HuH-7.5 (cell line): ENCODE measurements around the gene FOXK1.

Source experiments
- DNase-seq: peaks from one replicate; pipeline ENCODE4 v3.0.0; 2011; ENCODE audit warnings: low spot score

Gene FOXK1

GRCh38 chr7:4765776-4766490, 83.8 kb downstream of the FOXK1 start:
- DNase-seq: no peak

GRCh38 chr7:4766666-4767519, 84.8 kb downstream of the FOXK1 start:
- DNase-seq: no peak

DNA sequence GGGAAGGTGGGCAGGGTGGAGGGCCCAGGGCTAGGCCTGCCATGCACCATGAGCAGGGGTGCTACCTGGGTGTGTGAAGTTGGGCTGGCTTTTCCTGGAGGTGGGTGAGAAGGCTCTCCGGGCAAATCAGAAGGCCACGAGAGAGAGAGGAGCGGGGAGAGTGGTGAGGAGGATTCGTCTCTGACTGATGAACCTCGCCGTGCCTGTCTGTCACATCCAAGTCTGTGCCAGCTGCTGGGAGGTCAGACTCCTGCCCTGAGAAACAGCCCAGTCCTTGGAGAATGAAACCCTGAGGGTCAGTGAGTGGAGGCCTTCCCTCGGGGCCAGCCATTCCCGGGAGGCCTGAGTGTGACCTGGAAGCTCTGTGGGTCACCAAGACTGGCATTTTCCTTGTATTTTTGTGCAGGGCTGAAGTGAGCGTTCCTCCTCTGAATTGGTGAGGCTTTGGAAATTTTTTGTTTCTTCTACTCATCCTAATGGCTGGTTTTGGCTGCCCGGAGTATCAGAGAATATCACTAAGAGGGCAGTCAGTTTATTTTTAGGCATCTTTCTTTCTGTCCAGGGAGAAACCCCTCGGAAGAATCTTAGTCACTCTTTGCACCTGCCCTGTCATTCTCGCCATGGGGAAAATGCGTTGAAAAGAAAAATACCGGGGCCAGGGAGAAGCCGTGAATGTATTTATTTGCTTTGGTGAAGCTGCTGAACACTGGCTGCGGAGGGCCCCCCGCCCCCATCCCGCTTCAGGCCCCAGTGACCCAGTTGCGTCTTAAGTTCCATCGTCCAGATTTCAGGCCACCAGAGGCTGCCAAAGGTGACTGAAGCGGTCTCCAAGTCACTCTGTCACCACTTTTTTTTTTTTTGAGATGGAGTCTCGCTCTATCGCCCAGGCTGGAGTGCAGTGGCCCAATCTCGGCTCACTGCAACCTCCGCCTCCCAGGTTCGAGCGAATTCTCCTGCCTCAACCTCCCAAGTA, 86.8 kb downstream of the FOXK1 start:
- no peak for DNase-seq

- DNase-seq: no peak
Measured at GRCh38 chr7:4769761-4770160, 87.7 kb downstream of the FOXK1 start.

DNA sequence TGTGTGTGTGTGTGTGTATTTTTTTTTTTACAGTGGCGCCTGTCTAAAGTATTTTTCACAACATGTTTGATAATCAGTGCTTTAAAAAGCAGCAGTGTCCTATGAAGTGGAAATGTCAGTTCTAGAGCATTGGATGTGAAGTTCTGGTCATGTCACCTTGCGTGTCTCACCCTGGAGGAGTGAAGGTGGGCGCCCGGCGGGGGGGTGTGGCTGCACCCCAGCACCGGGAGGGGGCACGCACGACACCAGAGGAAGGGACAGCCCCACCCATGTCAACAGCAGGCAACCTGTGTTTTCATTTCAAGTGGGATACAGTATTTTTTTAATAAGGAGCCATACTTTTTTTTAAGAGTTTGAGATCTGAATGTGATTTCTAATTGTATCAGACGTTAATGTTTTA, 88.8 kb downstream of the FOXK1 start:
- no peak for DNase-seq

- no peak for DNase-seq
Measured at GRCh38 chr7:4771737-4772136, 89.6 kb downstream of the FOXK1 start.

GRCh38 chr7:4772306-4772705, 90.2 kb downstream of the FOXK1 start:
- no peak for DNase-seq

- no peak for DNase-seq
Measured at GRCh38 chr7:4774007-4774406, 91.9 kb downstream of the FOXK1 start.

- DNase-seq: peak; percentile 73
Measured at GRCh38 chr7:4774658-4775249, 92.7 kb downstream of the FOXK1 start.

- peak; percentile 100 for DNase-seq
Measured at GRCh38 chr7:4775250-4775847, 93.3 kb downstream of the FOXK1 start, which contains the start of gene AP5Z1. TSS of gene AP5Z1 (plus strand) at chr7:4775623. CDS start at chr7:4775716, 93 bp downstream.

GRCh38 chr7:4775848-4776623, 93.9 kb downstream of the FOXK1 start:
- no peak for DNase-seq

DNA sequence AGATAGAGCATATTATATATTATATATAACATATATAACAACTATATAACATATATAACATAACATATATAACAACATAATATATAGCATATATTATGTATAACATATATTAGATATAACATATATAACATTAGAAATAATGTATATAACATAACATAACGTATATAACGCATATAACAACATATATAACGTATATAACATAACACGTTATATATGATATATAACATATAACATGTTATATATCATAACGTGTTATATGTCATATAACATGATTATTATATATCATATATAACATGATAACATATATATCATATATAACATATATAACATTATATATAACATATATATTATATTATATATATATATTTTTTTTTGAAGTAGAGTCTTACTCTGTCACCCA, 97.0 kb downstream of the FOXK1 start:
- no peak for DNase-seq

GRCh38 chr7:4781366-4782069, 99.4 kb downstream of the FOXK1 start:
- DNase-seq: no peak

GRCh38 chr7:4782333-4783291, 100.5 kb downstream of the FOXK1 start:
- DNase-seq: no peak

DNA sequence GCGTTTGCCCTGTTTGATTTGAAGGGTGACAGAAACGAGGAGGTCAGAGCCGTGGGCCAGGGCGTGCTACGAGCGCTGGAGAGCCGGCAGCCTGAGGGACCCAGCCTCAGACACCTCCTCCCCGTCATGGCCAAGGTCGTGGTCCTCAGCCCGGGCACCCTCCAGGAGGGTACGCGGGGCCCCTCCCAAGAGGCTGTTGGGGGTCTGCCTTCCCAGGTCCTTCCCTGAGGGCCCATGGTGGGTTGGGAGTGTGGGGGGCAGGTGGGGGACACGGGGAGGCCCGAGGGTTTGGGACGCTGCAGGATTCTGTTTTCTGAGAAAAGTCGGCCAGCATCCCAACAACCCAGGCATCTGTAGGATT, 101.2 kb downstream of the FOXK1 start:
- no peak for DNase-seq

DNA sequence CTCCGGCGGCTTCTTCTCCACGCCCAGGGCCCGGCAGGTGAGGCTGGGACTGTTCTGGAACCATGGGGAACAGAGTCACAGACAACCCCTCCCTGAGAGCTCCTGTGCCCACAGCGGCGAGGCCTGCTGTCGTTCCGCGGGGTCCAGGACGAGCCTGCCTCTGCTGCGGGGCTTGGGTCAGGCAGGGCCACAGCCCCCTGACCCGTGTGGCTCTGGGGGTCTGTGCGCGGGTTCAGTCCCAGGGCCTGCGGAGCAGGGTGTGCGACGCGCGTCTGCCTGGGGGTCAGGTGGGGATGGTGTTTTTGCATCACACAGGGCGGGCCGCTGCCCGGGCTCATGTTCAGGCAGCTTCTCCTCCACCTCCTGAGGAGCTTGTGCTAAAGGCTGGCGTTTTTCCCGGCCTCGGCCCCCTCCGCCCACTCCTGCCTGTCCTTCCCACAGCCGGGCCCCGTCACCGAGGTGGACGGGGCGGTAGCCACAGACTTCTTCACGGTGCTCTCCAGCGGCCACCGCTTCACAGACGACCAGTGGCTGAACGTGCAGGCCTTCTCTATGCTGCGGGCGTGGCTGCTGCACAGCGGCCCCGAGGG, 101.8 kb downstream of the FOXK1 start:
- DNase-seq: no peak

DNA sequence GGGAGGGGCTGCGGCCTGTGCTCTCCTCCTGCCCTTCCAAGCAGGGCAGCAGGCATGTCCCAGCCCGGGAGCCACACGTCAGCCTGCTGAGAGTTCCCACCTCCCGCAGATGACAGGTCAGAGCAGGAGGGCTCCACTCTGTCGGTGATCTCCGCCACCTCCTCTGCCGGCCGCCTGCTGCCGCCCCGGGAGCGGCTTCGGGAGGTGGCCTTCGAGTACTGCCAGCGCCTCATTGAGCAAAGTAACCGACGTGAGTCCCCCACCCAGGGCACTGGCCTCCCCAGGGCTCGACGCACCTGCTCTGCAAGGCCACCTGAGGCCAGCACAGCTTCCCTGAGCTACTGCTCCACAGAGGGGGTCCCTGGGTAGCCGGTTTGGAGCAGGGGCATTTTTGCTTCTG, 102.7 kb downstream of the FOXK1 start:
- DNase-seq: no peak

GRCh38 chr7:4785371-4785770, 103.3 kb downstream of the FOXK1 start:
- DNase-seq: no peak
